Right lobe of liver (tissue), 4 donors: Measurements from ENCODE around the gene MRPL33.

Experiments
- POLR2A ChIP-seq: fragments of 450-650 bp; IDR thresholded peaks from one replicate; pipeline ENCODE4 v1.6.1; 2017; ENCODE audit warnings: antibody characterized with exemption, mild to moderate bottlenecking
- TF ChIP-seq, protein P1 (sequence below), 4 donors: fragments of 200-600 bp in 3 of 4; fragments of 450-650 bp in 1 of 4; IDR thresholded peaks; one replicate each; pipeline versions ENCODE4 v1.5.1 to v1.8.0; 2016 to 2022; ENCODE audit warnings: antibody characterized with exemption in 4 of 4, mild to moderate bottlenecking in 2 of 4
- donor health status: DM: no; HTN: no; CAD: no.
- donor health status: DM: no; HTN: no; CAD: no.
- donor health status: DM: no; HTN: yes; CAD: no.

GRCh38 chr2:27776696-27777095 lies 5.2 kb downstream of the MRPL33 start:
- no peak for TF ChIP-seq POLR2A
- TF ChIP-seq, protein P1, sequence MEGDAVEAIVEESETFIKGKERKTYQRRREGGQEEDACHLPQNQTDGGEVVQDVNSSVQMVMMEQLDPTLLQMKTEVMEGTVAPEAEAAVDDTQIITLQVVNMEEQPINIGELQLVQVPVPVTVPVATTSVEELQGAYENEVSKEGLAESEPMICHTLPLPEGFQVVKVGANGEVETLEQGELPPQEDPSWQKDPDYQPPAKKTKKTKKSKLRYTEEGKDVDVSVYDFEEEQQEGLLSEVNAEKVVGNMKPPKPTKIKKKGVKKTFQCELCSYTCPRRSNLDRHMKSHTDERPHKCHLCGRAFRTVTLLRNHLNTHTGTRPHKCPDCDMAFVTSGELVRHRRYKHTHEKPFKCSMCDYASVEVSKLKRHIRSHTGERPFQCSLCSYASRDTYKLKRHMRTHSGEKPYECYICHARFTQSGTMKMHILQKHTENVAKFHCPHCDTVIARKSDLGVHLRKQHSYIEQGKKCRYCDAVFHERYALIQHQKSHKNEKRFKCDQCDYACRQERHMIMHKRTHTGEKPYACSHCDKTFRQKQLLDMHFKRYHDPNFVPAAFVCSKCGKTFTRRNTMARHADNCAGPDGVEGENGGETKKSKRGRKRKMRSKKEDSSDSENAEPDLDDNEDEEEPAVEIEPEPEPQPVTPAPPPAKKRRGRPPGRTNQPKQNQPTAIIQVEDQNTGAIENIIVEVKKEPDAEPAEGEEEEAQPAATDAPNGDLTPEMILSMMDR (IDR thresholded peaks at IDR 0.05): no peak
